Measurements from ENCODE around the gene HMGXB4.

The HMGXB4 gene

GRCh38 chr22:35326854-35327562 is 69.7 kb downstream of the HMGXB4 start:
- no peak for DNase-seq (ENCODE audit: low read depth in 2 of 2)

DNA sequence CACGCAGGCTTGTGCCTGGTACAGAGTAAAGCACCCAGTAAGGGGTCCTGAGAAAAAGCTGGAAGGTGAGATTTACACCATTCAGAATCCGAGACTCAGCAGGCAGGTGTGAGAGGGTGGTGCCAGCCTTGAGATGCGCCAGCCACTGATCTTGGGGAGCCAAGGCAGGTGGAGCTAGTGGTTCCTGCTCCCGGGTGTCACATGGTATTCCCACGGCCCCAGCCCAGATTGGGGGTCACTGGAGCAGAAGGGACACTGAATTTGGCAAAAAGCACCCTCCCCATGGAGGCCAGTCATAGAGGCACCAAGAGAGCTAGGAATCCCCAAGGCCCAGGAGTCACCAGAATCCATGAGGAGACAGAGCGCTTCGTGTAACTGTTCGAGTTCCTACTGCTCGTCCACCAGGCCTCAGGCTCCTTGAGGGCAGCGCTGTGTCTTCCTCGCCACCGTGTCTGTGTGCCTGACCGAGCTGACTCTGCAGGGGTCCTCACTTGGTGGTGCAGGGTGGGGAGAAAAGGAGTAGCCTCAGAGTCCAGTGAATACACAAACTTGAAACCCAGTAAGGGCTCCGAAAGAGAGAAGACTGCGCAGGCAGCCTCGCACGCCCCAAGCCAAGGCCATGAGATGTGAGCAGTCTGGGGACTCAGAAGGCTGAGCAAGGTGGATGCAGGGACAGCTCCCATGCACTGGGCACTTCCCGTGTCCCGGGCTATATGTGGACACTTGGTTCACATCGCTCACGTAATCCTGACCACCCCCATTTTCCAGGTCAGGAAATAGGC is 70.6 kb downstream of the HMGXB4 start:
- DNase-seq (ENCODE audit: low read depth in 2 of 2) = no peak

DNA sequence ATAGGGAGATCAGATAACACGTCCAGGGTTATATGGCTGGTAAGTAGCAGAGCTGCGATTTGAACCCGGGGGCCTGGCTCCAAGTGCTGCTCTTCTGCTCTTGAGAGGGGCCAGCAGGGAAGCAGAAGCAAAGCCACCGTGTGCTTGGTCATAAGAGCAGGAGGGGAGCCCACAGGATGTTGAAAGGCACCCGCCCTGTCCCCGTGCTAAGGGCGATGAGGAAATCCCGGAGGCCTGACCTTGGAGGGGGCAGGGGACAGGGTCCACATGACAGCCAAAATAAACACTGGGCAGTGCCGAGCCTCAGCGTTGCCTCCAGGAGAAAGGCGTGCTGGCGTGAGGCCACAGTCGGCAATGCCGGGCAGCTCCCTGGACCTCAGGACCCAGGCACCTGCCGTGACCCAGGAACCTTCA is 71.2 kb downstream of the HMGXB4 start:
- DNase-seq (ENCODE audit: low read depth in 2 of 2) = no peak

GRCh38 chr22:35329114-35329847 is 72.0 kb downstream of the HMGXB4 start:
- no peak for DNase-seq (ENCODE audit: low read depth in 2 of 2)

- peak; percentile 32 to 62 for DNase-seq (ENCODE audit: low read depth in 2 of 2)
Measured at GRCh38 chr22:35330258-35330861, 73.1 kb downstream of the HMGXB4 start.

GRCh38 chr22:35332278-35332677 is 75.0 kb downstream of the HMGXB4 start:
- DNase-seq (ENCODE audit: low read depth in 2 of 2) = no peak

GRCh38 chr22:35333220-35333619 is 75.9 kb downstream of the HMGXB4 start:
- no peak for DNase-seq (ENCODE audit: low read depth in 2 of 2)

DNA sequence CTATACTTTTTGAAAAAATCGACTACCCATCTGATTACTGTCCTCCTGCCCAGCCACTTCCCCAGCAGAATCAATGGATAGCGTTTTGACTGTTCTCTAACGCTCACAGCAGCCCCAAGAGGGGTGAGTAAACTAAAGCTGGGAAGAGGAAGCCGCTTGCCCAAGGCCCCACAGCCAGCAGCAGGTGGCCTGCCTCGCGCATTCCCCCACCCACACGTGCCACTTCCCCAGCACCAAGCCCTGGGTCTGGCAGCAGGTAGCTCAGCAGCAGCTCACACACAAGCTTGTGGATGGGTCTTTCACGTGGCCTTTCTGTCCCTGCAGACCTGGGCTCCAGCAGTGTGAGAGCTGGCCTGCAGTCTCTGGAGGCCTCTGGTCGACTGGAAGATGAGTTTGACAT is 76.7 kb downstream of the HMGXB4 start:
- DNase-seq (ENCODE audit: low read depth in 2 of 2) = peak in 1 of 2 experiments; percentile 17

GRCh38 chr22:35335468-35335867 is 78.2 kb downstream of the HMGXB4 start:
- no peak for DNase-seq (ENCODE audit: low read depth in 2 of 2)

DNA sequence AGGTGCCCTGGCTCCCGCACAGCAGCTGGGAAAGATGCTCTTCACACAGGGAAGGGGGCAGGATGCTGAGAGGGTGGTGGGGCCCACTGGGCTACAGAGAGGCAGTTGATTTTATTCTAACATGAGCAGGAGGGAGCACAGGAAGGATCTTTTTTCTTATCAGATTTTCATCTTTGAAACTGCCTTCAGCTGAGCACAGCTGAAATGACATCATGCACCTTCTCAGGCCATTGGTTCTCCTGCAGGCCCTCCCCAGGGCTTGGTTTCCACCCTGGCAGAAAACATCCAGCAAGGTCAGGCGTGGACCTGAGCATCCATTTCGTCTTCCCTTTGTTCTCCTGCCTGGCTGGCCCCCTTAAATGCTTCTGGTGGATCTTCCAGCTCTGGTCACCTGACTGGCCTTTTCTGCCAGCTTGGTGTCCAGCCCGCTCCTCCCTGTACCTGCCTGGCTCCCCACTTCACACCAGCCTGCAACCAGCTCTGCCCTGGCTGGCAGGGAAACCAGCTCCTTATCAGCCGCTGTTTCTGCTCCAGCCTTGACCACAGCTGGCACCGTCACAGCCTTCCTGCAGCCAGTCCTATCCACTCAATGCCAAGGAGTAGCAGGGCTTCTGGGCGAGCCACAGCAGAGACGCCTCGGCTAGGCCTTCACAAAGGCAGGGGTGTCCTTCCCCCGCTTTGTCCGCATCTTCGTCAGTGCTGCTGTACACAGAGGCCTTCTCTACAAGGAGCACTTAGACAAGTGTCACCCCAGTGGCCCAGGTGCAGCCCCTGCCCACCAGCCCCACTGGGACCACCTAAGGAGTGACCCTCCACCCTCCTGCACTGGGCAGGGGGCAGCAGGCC is 78.9 kb downstream of the HMGXB4 start:
- DNase-seq (ENCODE audit: low read depth in 2 of 2) = no peak

GRCh38 chr22:35337932-35338331 is 80.6 kb downstream of the HMGXB4 start:
- DNase-seq (ENCODE audit: low read depth in 2 of 2) = no peak

DNA sequence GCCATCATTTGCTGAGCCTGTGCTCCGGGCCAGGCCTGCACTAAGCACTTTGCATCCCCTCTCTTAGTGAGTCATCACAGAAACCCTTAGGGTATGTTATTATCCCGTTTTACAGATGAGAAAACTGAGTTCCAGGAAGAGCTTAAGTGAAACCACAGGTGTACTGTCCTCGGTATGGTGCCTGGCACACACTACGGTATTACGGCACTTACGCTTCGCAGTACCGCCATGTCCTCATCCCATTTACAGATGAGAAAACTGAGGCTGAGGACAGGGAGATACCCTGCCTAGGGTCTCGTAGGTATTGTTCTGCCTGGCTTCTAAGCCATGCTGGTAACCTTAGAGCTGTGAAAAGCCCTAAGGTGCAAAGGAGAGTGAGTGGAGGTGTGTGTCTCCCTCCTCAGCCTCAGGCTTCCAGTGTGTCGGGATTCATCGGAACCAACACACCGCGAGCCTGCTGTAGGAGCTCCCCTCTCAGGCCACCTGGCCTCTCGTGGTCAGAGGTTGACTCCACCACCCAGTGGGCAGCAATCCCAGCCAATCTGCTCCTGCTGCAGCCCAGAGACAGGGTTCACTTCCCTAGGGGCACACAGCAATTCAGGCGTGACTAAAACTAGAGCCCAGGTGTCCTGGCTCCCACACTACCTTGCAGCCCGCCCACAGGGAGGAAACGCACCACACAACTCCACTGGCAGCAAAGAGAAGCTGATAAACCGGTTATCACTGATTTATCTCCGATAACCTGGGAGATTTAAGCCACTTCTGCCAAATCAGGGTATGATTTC is 84.0 kb downstream of the HMGXB4 start:
- no peak for DNase-seq (ENCODE audit: low read depth in 2 of 2)

GRCh38 chr22:35342390-35342789 is 85.1 kb downstream of the HMGXB4 start:
- DNase-seq (ENCODE audit: low read depth in 2 of 2) = no peak

DNA sequence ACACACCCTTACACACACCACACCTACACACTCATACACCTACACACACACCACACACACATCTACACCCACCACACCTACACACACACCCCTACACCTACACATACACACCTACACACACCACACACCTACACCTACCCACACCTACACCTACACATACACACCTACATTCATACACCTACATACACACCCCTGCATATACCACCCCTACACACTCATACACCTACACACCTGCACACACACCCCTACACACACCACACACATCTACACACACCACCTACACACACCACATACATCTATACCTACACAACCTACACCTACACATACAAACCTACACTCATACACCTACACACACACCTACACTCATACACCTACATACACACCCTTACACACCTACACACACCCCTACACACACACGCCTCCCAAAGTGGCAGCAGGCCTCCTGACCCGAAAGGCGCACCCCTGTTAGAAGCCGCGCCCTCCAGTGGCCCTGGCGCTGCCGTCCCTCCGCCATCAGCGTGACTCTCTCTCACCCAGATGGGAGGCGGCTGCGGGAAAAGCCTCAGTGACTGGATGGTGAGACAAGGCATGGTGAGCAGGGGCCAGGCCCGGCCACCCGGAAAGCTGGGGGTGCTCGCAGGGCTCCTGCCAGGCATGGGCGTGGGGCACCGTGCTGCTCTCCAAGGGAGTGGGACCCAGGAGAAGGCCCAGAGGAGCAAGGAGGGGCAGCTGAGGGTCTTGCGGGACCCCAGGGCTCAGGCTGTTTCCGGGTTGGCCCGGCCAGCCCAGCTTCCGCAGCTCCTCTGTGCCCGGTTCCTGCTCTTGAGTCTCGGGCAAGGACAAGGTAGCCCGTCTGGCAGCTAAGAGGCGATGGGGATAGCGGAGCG is 86.6 kb downstream of the HMGXB4 start:
- no peak for DNase-seq (ENCODE audit: low read depth in 2 of 2)

DNA sequence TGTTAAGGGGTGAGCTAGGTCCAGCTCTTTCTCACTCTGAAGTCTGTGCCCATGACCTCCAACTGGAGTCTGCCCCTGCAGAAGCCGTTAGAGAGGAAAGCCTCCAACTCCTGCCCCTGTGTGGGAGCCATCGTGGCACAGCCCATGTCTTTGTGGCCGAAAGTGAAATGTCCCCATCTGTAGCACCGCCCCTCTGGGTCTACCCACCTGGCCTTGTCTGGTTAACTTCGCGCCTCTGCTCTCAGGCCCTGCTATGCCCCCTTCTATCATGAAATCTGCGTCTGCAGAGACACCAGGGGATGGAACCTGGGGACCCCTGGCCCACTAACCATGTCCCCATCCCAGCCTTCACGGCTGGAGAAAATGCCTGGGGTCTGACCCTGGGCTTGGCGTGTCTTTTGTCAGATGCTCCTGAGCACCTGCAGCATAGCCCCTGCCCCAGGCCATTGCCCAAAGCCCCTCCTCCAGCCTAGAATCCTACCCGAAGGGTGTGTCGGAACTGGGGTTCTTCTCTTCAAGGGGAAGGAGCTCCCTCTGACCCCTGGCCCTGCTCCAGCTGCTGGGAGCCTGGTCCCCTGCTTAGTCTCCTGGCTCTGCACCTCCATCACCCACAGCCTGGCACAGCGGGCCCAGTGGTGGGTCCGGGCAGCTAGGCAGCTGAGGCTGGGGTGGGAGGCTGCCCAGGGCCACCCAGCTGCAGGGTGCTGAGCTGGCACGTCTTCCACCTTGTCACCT is 87.8 kb downstream of the HMGXB4 start:
- DNase-seq (ENCODE audit: low read depth in 2 of 2) = no peak

Measured in stimulated activated CD4-positive, alpha-beta T cell treated with anti-CD3 and anti-CD28 coated beads, Interleukin-12 subunit alpha, Interleukin-12 subunit beta, amount 100 ng/mL, for 24 hours (primary cell).